Kidney (tissue), 14 donors: ENCODE measurements around the gene MRPL4. TPM values are rescaled to one million over a fixed set of nuclear protein-coding genes. Genes with fewer than 3 reads are reported as not detected.

Experiments
- DNase-seq, 5 donors: peaks; one replicate each; pipeline ENCODE4 v3.0.0-alpha.2; 2013 to 2020
- FAIRE-seq: peaks from 2 replicates; lab custom pipeline; 2012; peaks lifted over from hg19 to GRCh38; lab: Jason Lieb, UNC
- H3K27ac ChIP-seq, 2 donors: one replicate each; pipeline ENCODE4 v1.7.0; 2013; ENCODE audit warnings: low read depth in 2 of 2, low read length in 2 of 2, inconsistent platforms in 1 of 2
- H3K27me3 ChIP-seq: one replicate; pipeline ENCODE4 v1.7.1; 2013; ENCODE audit warnings: low read length, inconsistent platforms; ENCODE audit not compliant: control insufficient read depth, insufficient read depth
- H3K36me3 ChIP-seq, 3 donors: one replicate each; pipeline versions ENCODE4 v1.7.0 to v1.7.1; 2013; ENCODE audit warnings: low read length in 3 of 3, control low read depth in 1 of 3, inconsistent platforms in 1 of 3; ENCODE audit not compliant: insufficient read depth in 3 of 3, control insufficient read depth in 2 of 3
- H3K4me1 ChIP-seq, 3 donors: one replicate each; pipeline versions ENCODE4 v1.7.0 to v1.7.1; 2013; ENCODE audit warnings: low read length in 3 of 3, inconsistent platforms in 1 of 3, low read depth in 1 of 3; ENCODE audit not compliant: control insufficient read depth in 2 of 3, insufficient read depth in 2 of 3
- H3K4me3 ChIP-seq, 3 donors: one replicate each; pipeline versions ENCODE4 v1.7.0 to v1.8.1; 2013; ENCODE audit warnings: low read length in 3 of 3, control low read depth in 1 of 3, inconsistent platforms in 1 of 3
- H3K9ac ChIP-seq, 3 donors: one replicate each; pipeline versions ENCODE4 v1.7.0 to v1.7.1; 2013; ENCODE audit warnings: low read length in 3 of 3, control low read depth in 1 of 3, inconsistent platforms in 1 of 3
- H3K9me3 ChIP-seq, 3 donors: one replicate each; pipeline versions ENCODE4 v1.7.0 to v1.7.1; 2013; ENCODE audit warnings: low read length in 3 of 3, control low read depth in 1 of 3, inconsistent platforms in 1 of 3; ENCODE audit not compliant: control insufficient read depth in 2 of 3, insufficient read depth in 1 of 3
- CTCF ChIP-seq: IDR thresholded peaks from 3 replicates; pipeline ENCODE4 v1.5.1; 2012; ENCODE audit warnings: mild to moderate bottlenecking, moderate library complexity, borderline replicate concordance; ENCODE audit not compliant: insufficient read depth; ENCODE audit errors: extremely low read depth
- intact Hi-C: fragments of 100-400 bp; cut with DNase I; formaldehyde crosslinking; loops from one replicate; pipeline ENCODE4 v1.11.1; 2022
- polyA plus RNA-seq: library from polyadenylated mRNA; stranded (reverse); fragments of 350-450 nt; fragmentation: Illumina TruSeq; extraction: RNeasy Lipid Tissue Mini Kit (QIAGEN cat#74804); gene quantifications from one replicate; pipeline ENCODE4 v1.2.3, GENCODE V29; 2014; ENCODE audit warnings: low read depth, low replicate concordance; ENCODE audit not compliant: insufficient read depth
- total RNA-seq: library from RNA; stranded (reverse); fragmentation: NEBNext Ultra II Directional; extraction: Animal tissue kit (Norgen Biotek cat#: 25700); gene quantifications from one replicate; pipeline ENCODE4 v1.2.1, GENCODE V29; 2021
- donor health status: control.
- donor health status: control.
- donor health status: control.
- donor health status: control.
- donor health status: control.
- donor health status: DM: yes; HTN: yes; CAD: no.
- donor health status: Normal renal cell carcinoma (clear cell type).

The MRPL4 gene
- total and polyA plus RNA-seq, 2 donors from 2014 or later = 44.8 to 102 TPM

GRCh38 chr19:10224337-10224736 is 27.7 kb upstream of the MRPL4 start:
- Histone ChIP-seq H3K4me3 (no peak overlapping the region), H3K9ac (no peak overlapping the region), H3K27ac (no peak overlapping the region), H3K9me3 (no peaks in the 10 kb centered on the region), H3K27me3 (no peaks in the 10 kb centered on the region), H3K36me3 (no peaks in the 10 kb centered on the region), H3K4me1 (peaks cover 0 to 3% (median 0%) of the 10 kb centered on the region in 3 donors)
- DNase-seq (no peak), FAIRE-seq (no peak)
- TF ChIP-seq CTCF = no peak
- intact Hi-C loops = no loop called here

- H3K36me3 ChIP-seq = no peaks in the 10 kb centered on the region
- no peak overlapping the region for H3K9ac ChIP-seq
- peaks cover 0 to 3% (median 0%) of the 10 kb centered on the region in 3 donors for H3K4me1 ChIP-seq
- FAIRE-seq = no peak
- no peaks in the 10 kb centered on the region for H3K27me3 ChIP-seq
- H3K9me3 ChIP-seq = no peaks in the 10 kb centered on the region
- intact Hi-C loops = no loop called here
- H3K4me3 ChIP-seq = no peak overlapping the region
- no peak for DNase-seq
- TF ChIP-seq CTCF = no peak
- H3K27ac ChIP-seq = peak overlapping the region in 1 of 2 donors; percentile 77
Measured at GRCh38 chr19:10226021-10226375, 26.0 kb upstream of the MRPL4 start.

GRCh38 chr19:10226376-10227025 is 25.5 kb upstream of the MRPL4 start:
- no peak overlapping the region for H3K9ac ChIP-seq
- H3K36me3 ChIP-seq = no peaks in the 10 kb centered on the region
- intact Hi-C loops = no loop called here
- no peaks in the 10 kb centered on the region for H3K9me3 ChIP-seq
- peak; percentile 84 to 96 (median 86) for DNase-seq
- FAIRE-seq = no peak
- no peaks in the 10 kb centered on the region for H3K27me3 ChIP-seq
- H3K27ac ChIP-seq = peak overlapping the region in 1 of 2 donors; percentile 77
- no peak for TF ChIP-seq CTCF
- peak overlapping the region in 1 of 3 donors; percentile 1 for H3K4me3 ChIP-seq
- peaks cover 0 to 3% (median 0%) of the 10 kb centered on the region in 3 donors for H3K4me1 ChIP-seq
